Forelimb muscle (tissue), 1 donor: ENCODE measurements around the gene FBXO9. TPM values are rescaled to one million over a fixed set of nuclear protein-coding genes. Genes with fewer than 3 reads are reported as not detected.

ENCODE experiments used
- DNase-seq: peaks from one replicate; pipeline ENCODE4 v3.0.0-alpha.2; 2013; ENCODE audit warnings: low read depth
- polyA plus RNA-seq: library from polyadenylated mRNA; unstranded; fragments of 120-200 nt; gene quantifications from one replicate; pipeline ENCODE4 v1.2.1, GENCODE V29; 2013; ENCODE audit not compliant: insufficient read length

Gene FBXO9
- polyA plus RNA-seq, 1 donor: 72.6 TPM

DNA sequence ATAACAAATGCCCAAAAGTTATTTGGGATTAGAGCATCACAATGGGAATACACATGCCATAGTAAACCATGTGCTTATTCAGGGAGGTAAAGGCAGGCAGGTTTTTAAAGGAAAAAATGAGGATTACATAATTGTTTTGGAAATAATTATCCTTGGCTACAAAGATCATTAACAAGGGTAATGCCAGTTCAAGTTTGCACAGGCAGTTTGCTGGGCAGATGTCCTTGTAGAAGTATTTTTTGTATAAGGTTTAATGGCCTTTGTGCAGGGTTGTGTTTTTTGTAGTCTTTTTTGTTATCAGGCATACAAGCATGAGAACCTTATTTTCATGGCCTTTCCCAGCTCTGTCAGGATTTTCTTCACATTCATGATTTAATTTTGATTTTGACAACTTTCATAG is 24.7 kb downstream of the FBXO9 start:
- no peak for DNase-seq

DNA sequence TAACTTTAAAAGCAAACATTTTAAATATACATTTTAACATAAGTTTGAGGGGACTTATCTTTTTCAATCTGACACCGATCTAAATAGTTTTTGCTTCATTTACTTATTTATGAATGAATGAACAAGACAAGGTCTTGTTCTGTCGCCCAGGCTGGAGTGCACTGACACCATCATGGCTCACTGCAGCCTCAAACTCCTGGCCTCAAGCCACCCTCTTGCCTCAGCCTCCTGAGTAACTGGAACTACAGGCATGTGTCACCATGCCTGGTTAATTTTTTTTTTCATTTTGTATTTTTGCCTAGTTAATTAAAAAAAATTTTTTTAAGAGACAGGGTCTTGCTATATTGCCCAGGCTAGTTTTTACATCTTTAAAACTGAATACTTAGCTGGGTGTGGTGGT is 25.4 kb downstream of the FBXO9 start:
- no peak for DNase-seq

DNA sequence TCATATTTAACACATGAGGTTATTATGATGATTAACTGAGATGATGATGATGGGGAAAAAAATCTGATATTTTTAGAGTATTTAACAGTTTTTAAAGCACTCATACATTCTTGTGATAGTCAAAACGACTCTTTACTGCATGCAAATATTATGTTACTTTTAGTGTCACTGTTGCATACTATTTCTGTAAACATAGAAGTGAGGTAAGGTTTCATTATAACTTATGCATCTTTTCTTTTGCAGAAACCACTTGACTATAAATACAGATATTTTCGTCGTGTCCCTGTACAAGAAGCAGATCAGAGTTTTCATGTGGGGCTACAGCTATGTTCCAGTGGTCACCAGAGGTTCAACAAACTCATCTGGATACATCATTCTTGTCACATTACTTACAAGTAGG is 30.1 kb downstream of the FBXO9 start:
- no peak for DNase-seq

DNA sequence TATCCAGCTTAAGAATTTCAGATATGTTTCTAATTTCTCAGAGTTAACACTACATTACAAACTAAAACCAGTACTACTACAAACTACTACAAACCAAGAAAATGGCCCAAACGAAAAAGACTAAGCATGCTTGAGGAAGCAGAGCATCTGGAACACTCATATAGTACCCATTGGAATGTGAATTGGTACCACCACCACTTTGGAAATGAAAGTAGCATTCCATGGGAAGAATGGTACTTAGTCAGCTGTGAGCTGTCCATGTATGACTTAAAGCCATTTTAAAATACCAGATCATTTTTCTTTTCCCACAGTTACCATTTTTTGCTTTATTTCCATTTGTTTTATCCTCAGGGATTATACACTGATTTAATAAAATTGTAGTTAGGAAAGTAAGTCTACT is 30.5 kb downstream of the FBXO9 start:
- no peak for DNase-seq

DNA sequence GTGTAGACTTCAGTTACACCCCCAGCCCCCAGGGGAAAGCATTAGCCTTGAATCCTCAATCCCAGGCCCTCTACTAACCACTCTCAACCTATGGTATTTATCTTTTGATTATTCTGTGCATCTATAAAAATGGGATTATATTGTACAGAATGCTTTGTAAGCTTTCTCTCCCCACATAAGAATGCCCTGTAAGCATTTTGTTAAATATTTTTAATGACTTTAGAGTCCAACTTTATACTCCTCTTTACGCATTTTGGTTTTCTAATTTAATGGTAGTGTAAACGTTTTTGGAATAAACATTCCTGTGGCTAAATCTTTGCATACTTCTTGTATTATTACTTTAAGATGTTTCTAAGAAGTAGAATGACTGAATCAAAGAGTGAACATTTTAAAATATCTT is 35.4 kb downstream of the FBXO9 start:
- DNase-seq: no peak

DNA sequence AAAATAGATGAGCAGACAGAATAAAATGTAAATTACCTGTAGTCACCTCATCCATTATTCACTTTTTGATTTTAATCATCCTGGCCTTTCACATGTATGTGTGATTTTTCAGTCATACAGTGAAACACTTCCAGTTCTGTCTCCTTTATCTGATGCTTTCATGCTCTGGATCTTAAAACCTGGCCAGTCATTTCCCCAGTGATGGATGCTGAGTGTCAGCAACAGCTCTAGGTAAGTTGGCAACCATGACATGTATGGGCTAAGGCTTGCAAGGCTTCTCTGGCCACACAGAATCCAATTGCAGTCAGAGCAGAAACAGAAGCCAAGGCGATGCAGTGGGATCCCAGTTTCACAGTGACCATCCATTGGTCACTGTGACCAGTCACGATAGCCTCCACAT is 35.8 kb downstream of the FBXO9 start:
- no peak for DNase-seq

DNA sequence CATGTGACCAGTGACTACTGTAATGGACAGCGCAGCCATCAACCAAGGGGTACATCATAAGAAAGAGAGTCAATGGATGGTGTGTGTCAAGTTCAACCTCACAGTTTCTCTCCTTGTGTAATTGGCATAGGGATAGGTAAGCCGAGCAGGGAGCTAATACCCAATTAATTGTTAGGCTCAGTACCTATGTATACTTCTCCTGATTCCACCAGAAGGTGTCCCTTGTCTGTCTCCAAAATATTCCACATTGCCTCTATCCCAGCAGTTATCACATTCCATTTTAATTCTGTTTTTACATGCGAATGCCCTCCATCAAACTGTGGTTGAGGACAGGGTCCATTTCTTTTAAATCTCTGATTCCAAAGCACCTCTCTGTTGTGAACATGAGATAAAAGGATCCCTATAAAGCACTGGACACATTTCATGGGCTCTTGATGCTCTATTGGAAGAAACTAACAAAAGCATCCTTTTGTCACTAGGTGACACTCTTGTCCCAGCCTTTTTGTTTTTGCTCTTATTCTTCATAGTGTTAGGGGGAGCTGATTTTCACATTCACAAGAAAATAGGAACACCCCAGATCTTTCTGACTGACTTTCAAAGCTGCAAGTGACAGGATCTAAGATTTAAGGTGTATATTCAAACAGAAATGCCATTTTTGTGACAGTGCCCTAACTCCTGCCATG is 38.9 kb downstream of the FBXO9 start:
- DNase-seq: no peak

DNA sequence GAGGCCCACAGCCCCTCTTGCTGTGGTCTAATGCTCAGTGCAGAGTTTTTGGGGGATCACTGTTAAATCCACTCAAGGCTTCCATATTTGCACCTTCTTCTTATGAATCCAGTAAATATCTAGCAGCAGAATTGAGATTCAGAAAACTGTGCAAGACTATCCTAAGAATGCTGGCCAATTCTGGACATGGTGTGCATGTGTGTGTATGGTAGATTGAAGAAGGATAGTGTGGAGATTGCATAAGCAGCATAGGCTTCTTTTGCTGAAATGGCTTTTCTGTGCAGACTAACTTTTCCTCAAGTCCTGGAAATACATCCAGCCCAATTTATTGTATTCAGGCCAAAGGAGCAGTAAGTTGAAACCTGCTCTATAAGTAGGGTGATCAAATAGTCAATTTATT is 39.7 kb downstream of the FBXO9 start:
- no peak for DNase-seq

DNA sequence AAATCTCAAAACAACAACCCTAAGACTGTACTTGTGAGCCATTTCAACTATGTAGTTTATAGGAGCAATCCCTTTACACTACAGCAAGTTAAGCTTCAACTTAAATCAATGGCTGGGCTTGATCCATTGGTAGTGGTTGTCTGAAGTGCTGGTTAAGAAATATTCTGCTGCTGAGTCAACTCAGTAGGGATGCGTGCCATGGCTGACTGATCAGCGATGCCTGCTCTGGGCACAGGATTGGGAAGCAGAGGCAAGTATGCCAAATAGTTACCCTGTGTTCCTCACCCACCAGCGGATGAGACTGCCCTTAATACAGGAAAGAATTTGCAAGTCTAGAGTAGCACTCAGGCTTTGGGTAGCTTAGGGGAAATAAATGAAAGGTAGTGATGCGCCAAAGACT is 41.9 kb downstream of the FBXO9 start:
- DNase-seq: no peak

DNA sequence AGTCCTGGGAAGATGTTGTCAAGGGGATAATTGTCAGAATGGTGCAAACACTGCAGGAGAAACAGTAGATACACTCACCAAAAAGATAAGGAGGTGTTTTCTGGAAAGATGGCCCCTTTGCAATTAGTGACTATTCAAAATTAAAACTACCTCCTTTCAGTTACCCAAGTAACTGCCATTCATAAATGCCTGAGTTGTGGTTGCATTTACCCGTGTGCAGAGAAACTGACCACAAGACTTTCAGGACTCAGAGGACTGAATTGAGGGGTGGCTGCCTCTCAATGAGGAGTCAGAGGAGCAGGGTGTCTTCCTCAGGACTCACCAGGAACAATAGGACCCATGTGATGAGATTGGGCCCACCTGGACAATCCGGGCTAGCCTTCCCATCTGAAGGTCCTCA is 44.4 kb downstream of the FBXO9 start:
- DNase-seq: no peak

DNA sequence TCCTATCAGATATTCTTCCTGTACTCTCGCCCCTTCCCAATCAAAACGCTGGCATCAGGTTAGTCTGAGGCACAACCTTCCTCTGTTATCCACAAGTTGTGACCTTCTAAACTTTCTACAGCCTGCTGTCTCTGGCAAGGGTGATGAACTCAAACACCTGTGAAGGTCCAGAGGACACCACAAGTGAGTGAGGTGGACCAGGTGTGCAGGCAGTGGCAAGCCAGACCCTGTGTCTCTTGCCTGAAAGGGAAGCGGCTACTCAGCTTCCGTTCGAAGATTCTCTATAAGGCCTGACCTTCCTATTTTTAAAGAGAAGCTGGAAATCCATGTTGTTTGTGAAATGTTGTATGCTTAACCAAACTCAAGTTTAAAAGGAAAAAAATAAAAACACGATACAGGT is 46.7 kb downstream of the FBXO9 start:
- no peak for DNase-seq

DNA sequence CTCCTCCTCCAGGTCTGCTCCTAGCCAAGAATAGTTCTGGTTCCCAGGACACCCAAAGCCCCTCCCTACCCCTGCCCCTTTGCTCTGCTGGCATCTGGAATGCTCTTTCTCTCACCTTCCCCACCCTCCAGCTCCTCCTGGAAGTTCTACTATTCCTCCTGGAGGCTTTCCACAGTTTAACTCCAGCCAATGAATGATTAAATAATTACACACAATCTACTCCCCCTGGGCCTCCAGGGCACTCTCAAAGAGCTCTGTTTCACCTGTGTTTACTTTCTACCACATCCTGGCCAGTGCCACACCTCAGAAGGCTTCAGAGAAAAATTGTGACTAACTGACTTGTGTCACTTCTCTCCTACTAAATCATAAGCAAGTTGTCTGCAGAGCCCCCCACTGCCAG is 47.2 kb downstream of the FBXO9 start:
- no peak for DNase-seq

DNA sequence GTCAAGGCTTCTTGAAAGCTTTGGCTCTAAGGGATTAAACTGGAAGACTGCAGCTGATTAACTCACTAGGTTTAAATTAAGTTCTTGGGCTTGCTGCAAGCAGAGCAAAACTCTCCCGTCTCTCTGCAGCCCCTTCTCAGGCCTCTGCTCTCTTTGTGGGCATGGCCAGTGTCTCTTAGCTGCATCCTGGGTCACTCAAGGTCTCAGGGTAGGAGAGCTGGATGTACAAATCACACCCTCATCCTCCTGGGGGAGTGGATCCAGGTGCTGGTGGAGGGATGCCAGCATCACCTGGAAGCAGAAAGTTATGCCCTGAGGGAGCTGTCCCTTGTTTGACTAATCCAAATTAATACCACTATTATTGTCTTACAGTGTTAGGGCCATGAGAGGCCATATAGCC is 47.7 kb downstream of the FBXO9 start:
- no peak for DNase-seq

DNA sequence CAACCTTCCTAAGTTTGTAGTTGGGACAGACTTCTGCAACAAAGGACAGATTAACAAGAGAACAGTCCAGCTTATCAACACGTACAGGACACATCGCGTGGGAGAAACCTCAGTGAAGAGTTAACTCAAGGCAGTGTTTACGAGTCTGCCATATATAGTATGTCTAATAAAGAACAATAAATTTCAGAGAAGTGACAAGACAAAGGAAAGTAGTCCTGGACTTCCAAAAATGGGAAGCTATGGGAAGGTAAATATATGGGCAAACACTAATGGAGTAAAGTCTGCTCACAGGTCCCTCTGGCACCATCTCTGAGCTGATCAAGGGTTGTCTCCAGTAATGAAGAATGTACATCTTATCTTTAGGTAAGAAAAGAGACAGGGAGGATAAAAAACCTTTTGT is 48.5 kb downstream of the FBXO9 start:
- DNase-seq: no peak

DNA sequence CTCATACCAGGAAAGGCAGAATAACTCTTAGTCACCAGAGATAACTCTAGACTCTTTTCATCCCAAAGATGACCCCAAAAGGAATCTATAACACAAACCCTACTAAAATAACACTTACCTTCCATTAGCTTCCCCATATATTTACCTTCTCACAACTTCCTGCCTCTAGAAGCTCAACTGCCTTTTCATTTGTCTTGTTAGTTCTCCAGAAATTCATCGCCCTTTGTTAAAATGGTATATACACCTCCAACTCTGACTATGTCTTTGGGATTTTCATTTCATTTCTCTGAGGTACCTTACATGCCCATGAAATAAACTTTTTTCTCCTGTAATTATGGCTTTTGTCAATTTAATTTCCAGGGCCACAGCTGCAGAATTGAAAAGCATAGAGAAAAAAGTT is 49.9 kb downstream of the FBXO9 start:
- DNase-seq: no peak

DNA sequence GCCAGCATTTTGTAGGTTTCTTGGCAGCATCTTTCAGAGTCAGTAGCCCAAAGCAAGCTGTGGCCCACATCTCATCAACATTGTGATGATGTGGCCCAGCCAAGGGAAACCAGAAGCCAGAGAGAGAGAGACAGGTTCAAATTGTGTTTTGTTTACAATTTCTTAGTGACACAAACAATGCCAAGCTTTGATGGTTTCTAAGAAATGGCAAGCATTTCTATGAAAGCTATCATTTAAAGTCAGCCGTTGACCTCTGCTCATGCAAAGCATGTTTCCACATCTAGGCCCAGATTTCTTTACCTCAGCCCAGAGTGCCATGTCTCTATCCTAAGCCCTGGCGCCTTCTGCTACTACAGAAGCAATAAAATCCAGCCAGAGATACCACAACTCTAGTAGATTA is 50.5 kb downstream of the FBXO9 start:
- no peak for DNase-seq

DNA sequence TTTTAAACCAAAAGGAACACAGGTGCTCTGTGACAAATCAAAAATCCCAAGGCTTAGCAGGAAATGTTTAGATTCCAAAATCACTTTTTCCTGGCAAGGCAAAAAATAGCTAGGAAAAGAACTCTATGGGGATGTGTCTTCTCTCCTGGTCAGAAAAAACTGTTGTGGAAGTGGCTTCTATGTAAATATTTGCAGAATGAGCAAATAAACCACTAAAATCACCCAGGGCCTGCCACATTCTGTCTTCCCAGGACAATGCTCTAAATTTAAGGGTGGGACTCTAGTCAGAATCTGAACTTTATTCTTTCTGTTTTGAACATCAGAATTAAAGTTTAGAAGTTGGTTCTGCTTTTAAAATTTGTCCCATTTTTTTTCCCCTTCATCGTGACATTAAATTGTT is 54.1 kb downstream of the FBXO9 start:
- peak; percentile 4 for DNase-seq

DNA sequence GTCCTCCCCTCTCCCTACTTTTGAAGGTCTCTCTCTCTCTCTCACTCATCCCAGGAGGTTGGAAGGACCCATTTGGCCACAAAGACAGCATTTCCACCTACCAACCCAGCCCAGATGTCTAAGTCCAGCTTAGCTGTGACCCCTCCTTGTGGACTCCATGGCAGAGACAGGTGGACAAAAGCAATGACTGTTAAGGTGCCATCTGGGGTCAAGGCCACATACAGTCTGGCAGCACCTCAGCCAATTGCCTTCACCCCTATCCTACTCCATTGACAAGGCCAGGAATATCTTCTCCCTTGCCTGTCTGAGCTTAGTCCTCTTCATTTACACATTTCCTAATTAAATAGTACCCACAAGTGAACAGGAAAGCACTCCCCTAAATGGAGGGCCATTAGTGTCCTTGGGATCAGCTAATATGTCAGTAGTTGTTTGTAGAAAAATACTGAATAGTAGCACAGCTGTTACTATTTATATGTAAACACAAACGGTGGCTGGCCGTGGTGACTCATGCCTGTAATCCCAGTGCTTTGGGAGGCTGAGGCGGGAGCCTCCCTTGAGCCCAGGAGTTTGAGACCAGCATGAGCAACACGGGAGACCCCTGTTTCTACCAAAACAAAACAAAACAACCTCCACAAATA is 54.7 kb downstream of the FBXO9 start:
- peak; percentile 11 for DNase-seq

DNA sequence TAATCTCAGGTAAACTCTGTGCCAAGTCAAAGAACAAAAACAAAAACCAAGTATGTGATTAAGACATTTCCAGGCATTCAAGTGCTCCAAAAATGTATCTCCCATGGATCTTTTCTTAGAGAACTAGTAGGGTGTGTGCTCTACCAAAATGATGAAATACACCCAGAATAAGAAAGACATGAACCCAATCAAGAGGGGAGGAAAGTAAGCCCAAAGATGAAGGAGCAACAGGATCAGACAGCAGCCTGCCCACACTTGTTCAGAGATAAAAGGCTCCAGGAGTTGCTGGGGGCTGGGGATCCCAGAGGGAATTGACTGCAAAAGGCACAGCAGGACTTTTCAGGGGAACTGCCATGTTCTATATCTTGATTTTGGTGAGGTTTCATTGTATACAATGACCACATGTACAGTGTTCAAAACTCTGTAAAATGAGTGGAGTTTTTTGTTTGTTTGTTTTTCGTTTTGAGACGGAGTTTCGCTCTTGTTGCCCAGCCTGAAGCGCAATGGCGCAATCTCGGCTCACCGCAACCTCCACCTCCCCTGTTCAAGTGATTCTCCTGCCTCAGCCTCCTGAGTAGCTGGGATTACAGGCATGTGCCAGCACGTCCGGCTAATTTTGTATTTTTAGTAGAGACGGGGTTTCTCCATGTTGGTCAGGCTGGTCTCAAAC is 59.1 kb downstream of the FBXO9 start:
- no peak for DNase-seq

DNA sequence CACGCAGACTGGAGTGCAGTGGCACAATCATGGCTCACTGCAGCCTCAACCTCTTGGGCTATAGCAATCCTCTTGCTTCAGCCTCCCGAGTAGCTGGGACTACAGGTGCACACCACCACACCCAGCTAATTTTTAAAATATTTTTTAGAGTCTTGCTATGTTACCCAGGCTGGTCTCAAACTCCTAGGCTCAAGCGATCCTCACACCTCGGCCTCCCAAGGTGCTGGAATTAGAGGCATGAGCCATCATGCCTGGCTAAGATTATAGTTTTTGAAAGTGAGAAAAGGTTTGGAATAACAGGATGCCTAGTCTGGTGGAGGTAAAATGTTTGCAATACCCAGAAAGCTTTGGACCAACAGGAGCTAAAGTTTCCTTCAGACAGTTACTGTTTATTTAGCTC is 60.1 kb downstream of the FBXO9 start:
- no peak for DNase-seq

DNA sequence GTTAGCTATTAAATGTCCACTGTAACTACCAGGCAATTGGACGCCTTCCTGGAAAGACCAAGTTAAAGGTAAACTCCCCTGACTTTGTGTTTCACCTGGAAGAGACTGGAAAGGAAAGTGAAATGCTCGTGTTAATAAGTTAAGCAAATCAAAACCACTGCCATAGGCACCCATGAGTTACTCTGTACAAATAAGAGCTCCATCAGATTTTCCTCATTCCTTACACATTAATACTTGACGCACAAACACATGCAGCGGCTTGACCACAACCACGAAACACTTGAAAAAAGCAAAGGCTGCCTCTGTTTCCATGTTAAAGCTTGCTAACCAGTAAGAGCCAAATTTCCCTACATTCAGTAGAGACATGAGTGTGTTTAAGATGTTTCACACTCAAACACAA is 63.6 kb downstream of the FBXO9 start:
- DNase-seq: no peak

DNA sequence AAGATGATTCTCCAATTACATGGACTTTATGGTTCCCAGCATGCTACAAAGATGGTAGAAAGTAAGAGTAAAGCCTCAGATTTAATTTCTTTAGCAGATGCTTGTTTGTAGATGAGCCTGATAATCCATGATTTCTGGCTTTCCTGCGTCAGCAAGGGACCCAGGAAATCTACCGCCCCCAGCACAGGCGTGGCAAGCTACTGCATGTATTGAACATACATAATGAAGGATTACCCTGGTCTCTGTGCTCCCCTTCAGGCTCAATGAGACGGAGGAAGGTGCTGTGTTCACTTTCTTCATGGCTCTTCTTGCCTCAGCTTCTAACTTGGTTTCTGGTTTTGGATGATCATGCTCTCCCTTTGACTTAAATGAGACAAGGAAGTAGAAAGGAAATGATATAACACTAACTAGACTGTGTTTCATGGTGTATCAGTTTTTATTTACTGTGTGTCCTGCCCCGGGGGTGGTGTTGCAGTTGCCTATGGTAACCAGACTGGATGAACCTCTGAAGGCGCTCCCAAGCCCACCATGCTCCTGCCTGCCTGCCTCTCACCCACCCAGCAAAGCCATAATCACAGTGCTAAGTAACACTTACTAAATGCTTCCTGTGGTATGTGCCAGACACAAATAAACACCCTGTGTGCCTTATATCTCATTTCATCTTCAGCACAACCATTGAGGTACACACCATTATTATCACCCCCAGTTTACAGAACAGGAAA is 65.5 kb downstream of the FBXO9 start:
- no peak for DNase-seq

DNA sequence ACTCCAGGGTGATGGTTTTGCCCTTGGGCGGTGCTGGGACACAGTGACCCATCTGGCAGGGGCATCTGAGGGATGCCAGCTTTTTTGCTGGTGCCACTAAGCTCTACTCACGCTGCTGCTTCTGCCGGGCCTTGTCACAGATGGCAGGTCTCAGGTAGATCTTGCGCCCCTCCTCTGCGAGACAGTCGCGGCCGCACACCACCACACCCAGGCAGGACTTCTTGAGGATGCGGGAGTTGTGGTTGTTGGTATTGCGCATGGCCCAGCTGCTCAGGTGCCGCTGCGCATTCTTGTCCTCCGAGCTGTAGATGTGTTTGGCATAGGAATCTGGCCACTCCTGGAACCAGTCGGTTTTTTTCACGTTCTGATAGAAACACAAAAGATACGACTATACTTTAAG is 68.8 kb downstream of the FBXO9 start:
- DNase-seq: no peak
